CD1c-positive myeloid dendritic cell (primary cell): ENCODE measurements around the gene SPATA20.
A peak's percentile ranks its signal among the peaks of the same experiment; 100 is the strongest.

Experiments
- DNase-seq: peaks from one replicate; pipeline ENCODE4 v3.0.0-alpha.2; 2016; ENCODE audit errors: extremely low spot score

SPATA20 gene

DNA sequence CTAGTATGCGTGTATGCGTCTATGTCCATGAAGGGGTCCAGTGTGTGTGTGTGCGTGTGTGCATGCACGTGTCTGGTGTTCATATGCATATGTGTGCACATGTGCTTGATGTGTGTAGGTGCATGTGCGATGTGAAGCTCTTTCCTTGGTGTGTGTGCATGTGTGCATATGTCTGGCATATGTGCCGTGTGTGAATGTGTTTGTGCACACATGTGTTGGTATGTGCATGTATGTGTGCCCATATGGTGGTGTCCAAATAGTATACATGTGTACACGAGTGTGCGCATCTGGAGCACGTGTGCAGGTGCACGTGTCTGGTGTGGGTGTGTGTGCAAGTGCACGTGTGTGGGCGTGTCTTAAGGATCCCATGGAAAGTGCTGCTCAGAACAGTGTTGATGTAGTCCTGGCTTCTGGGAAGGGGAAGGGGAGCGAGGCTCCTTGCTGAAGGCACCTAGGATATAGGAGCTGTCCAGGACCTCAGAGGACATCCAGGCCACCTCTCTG is 30.5 kb downstream of the SPATA20 start:
- no peak for DNase-seq

- no peak for DNase-seq
Measured at GRCh38 chr17:50578173-50578572, 31.2 kb downstream of the SPATA20 start.

GRCh38 chr17:50579399-50579798 is 32.4 kb downstream of the SPATA20 start:
- no peak for DNase-seq

DNA sequence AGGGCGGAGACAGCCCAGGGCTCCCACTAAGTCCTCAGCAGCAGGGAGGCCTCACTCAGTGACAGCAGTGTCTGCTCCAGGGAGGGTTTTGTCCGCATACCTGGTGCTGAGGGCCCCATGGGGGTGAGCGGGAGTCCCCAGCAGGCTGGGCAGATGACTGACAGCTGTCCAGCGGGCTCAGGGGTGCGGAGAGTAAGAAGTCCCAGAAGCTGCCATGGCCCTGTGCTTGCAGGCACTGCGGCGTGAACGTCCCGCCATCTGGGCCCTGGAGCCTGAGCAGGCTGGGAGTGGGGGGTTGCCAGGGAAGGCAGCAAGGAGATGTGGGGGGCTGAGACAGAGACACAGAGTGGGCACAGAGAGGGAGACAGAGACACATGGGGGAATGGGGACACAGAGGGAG is 33.7 kb downstream of the SPATA20 start:
- DNase-seq = no peak

- no peak for DNase-seq
Measured at GRCh38 chr17:50581316-50581715, 34.3 kb downstream of the SPATA20 start.

- no peak for DNase-seq
Measured at GRCh38 chr17:50582741-50583140, 35.8 kb downstream of the SPATA20 start.

DNA sequence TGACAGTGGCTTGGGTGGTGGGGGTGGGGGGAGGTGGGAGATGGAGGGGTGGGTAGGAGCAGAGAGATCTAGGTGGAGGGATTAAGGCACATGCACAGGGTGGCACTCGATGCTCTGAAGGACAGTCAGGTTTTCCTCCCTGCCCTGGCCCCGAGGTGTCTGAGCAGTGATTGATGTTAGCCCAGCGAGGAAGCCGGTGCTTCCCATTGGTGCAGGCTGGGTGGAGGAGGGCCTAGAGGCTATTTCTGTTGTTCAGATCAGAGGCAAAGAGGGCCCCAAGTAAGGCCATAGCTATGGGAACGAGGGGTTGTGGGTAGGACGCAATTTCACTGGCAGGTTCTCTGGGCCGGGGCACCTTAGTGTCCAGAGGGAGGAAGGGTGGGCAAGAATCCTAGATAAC is 36.7 kb downstream of the SPATA20 start:
- no peak for DNase-seq

GRCh38 chr17:50584116-50584515 is 37.1 kb downstream of the SPATA20 start:
- DNase-seq = no peak

DNA sequence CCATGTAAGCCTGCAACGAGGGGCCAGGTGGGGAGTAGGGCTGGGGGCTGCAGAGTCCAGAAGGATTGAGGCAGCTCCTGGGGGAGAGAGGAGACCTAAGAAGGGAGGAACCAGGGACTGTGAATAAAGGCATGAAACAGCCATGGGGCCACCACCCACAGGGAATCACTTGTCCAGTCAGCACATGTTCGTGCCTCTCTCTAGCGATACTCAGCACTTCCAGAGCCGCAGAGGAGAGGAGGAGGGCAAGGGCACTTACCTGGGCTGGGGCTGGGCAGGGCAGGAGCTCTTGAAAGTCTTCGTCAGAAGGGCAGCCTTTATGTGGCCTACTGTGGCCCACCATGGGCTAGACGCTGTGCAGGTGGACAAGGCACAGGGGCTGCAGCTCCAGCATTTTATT is 37.8 kb downstream of the SPATA20 start:
- no peak for DNase-seq

DNA sequence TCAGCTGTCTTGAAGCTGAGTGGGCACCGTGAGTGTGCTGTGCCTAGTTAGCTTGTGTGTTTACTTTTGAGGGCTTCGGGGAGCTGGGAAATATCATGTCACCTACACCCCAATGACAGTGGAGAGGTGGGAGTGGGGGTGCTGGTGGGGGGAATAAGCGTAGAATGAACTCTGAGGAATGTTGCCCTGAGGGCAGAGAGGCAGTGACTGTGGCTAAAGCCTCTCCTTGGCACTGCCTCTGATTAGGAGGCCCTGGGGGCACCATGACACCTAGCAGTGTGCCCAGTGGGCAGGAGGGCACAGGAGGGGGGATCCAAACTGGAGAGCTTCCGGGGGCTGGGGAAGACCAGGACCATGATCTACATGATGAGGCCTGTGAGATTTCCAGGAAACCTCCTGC is 38.4 kb downstream of the SPATA20 start:
- DNase-seq = no peak

DNA sequence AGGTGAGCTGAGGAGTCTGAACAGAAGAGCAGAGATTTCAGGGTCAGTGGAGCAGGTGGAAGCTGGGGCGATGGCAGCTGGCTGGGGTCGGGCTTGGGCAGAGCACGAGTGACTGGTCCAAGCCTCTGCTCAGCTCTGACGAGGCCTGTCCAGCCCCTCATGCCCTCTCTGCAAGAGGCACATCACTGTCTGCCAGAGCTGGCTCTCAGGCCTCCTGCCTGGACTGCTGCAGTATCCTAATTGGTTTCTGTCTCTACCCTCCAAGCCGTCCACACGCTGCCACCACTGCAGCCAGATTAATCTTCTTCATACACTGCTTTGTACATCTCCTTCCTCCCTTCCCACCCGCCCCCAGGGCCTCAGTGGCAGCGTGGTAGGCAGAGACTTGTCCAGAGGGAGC is 38.9 kb downstream of the SPATA20 start:
- no peak for DNase-seq

GRCh38 chr17:50586421-50587247 is 39.7 kb downstream of the SPATA20 start:
- no peak for DNase-seq

DNA sequence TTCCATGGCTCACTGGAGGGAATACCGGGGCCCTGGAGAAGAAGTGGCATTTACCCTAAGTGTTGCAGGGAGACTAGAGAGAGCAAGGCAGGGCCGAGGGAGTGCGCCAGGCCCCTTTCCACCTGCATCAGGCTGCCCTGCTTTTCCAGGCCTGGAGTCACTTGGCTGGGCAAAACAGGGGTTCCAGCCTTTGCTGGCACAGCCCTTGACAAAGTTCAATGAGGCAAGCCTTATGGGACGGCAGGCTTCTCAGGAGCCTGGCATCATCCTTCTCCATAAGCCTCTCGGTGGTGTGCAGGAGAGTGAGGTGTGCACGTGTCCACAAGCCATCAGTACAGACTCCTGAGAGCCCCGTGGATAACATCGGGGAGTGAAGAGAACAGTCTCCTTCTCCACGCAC is 40.6 kb downstream of the SPATA20 start:
- no peak for DNase-seq

- DNase-seq = no peak
Measured at GRCh38 chr17:50588391-50589049, 41.5 kb downstream of the SPATA20 start.

DNA sequence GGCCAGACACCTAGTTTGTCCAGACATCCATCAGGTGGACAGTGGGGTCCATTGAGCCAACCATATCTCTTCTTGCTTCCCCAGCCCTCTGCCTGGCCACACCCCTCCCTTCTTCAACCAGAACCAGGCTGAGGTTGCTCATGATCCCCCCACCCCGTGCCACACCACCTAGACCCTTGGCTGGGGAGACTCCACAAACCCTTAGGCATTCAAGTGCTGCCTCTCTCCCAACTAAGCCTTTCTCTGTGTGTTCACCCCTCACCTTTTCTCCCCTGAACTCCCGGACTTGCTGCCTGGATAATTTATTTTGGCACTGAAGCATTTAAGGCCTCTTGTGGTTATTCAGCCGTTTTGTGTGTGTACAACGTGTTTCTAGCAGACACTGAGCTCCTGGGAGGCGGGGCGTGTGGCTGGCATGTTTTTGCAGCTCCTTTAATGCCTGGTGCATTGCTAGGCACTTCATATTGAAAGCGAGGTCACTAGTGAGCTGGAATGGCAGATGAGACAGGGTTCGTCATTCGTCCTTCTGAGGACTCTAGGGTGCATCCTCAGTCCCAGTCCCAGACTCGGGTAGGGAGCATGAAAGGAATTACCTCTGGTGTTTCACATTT is 42.2 kb downstream of the SPATA20 start:
- no peak for DNase-seq

- no peak for DNase-seq
Measured at GRCh38 chr17:50590946-50591737, 44.2 kb downstream of the SPATA20 start.

DNA sequence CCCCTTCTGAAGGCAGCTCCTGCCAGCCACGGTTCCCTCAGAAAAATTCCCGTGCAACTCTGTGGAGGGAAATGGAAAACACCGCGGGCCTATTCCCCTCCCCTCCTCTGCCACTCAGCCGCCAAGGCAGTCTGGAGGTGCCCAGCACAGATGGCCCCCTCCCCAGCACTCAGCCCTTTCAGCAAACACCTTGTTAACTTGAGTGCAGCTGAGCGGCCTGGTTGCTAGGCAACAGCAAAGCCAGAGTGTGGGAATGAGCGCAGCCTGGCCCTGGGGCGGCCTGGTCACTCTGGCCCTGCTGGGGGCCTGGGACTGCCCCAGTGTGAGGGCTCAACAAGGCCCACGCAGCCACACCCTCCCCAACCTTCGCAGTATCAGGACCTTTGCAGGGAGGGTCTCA is 46.3 kb downstream of the SPATA20 start:
- no peak for DNase-seq

DNA sequence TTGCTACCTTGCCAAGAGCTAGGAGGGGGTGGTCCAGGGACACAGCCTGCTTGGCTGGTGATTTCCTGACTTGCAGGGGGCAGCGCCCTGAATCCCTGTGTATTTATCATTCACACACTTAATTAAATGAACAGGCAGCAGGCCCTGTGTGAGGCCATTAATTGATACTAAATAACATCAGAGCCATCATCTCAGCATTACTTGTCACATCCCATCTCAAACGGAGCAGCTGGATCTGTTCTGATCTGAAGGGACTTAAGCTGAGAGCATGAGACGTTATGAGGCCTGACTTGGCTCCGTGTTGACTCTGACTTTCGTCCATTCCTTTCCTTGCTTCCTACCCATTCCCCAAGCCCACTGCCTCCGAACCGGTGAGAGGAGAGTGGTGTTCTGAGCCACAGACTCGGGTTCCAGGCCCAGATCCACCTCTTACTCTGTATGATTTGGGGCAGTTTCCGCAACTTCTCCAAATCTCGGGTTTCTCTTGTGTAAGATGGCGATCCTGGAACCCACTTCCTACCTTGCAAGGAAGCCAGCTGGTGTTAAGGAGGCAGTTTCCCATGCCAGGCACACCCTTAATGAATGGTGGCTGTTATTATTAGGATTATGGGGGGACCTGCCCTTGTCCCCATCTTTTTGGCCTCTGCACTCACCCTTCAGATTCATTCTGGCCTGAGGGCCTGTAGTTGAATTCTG is 47.3 kb downstream of the SPATA20 start:
- DNase-seq = peak; percentile 48

- no peak for DNase-seq
Measured at GRCh38 chr17:50594892-50595291, 47.9 kb downstream of the SPATA20 start.

DNA sequence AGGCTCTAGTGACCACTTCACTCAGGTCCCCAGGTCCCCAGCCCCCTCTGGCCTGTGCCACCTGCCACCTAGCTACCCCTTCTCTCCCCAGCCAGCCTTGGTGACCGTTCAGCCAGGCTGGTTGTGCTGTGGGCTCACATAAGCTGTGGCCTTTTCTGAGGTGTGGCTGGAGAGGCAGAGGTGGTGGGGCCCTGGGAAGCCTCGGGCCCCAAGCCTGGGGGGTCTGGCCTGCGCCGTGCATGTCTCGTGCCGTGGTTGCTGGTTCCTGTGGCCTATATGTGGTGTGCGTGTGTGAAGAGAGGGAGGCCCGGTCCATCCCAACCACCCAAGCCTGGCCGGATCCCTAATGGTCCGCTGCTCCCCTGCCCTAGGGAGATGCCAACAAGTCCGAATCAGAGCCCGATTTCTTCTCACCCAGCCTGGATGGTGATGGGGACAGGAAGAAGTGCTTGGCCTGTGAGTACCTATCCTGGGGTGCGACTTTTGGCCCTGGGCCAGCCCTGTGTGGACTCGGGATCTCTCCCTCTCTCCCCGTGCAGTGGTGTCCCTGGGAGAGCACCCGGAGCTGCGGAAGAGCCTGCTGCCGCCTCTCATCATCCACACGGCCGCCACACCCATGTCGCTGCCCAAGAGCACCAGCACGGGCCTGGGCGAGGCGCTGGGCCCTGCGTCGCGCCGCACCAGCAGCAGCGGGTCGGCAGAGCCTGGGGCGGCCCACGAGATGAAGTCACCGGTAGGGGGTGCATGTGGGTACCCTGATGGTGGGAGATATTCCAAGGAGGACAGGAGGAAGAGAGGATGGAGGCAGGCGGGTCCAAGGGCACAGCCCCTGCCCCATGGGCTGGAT is 49.4 kb downstream of the SPATA20 start:
- no peak for DNase-seq
